ENCODE data around the gene NALCN.

- no peak for TF ChIP-seq CTCF (IDR thresholded peaks at IDR 0.05; ENCODE audit: low read depth, low read length)
- TF ChIP-seq EZH2phosphoT487 (IDR thresholded peaks at IDR 0.05; ENCODE audit: low read depth): no peak
Observed at GRCh38 chr13:101360525-101360924, 55.8 kb downstream of the NALCN start.

Measured in OCI-LY3 (cell line).